Thyroid gland (tissue), 4 donors: ENCODE results near the gene TNFRSF1A. TPM values are rescaled to one million over a fixed set of nuclear protein-coding genes. Genes with fewer than 3 reads are reported as not detected.

ENCODE experiments used
- DNase-seq, 2 donors: peaks; one replicate each; pipeline ENCODE4 v3.0.0-alpha.2; 2019
- H3K27ac ChIP-seq, 3 donors: fragments of 200-600 bp; sonication (generic); 1 replicate in 2 of 3; 2 replicates in 1 of 3; pipeline ENCODE4 v1.5.1; 2016 to 2019; ENCODE audit warnings: mild to moderate bottlenecking in 1 of 3, moderate library complexity in 1 of 3
- H3K27me3 ChIP-seq: fragments of 200-600 bp; sonication (generic); one replicate; pipeline ENCODE4 v1.5.1; 2019
- H3K36me3 ChIP-seq, 2 donors: fragments of 200-600 bp; sonication (generic); one replicate each; pipeline ENCODE4 v1.5.1; 2016 to 2019
- H3K4me1 ChIP-seq, 2 donors: fragments of 200-600 bp; sonication (generic); one replicate each; pipeline ENCODE4 v1.5.1; 2017 to 2019
- H3K4me3 ChIP-seq, 3 donors: fragments of 200-600 bp; sonication (generic); replicated peaks in 1 of 3; 1 replicate in 2 of 3; 2 replicates in 1 of 3; pipeline ENCODE4 v1.5.1; 2016; ENCODE audit warnings: mild to moderate bottlenecking in 1 of 3
- H3K9me3 ChIP-seq: fragments of 200-600 bp; sonication (generic); one replicate; pipeline ENCODE4 v1.5.1; 2017
- POLR2A ChIP-seq, 2 donors: fragments of 450-650 bp; IDR thresholded peaks; one replicate each; pipeline ENCODE4 v1.6.1; 2017; ENCODE audit warnings: antibody characterized with exemption in 2 of 2, mild to moderate bottlenecking in 2 of 2, moderate library complexity in 1 of 2
- WGBS, 2 donors: methylation state at CpG; one replicate each; pipeline ENCODE4 v1.1.5; 2017; 5-methylcytosine and 5-hydroxymethylcytosine counted together
- intact Hi-C: fragments of 100-400 bp; cut with DNase I; formaldehyde crosslinking; loops from one replicate; pipeline ENCODE4 v1.15.1; 2023
- total RNA-seq, 4 donors: library from RNA; depleted of rRNA; stranded (reverse); fragments of >200 nt; gene quantifications; one replicate each; pipeline ENCODE4 v1.2.3, GENCODE V29; 2016
- TF ChIP-seq, protein P1 (sequence below), 6 experiments: fragments of 200-600 bp in 3 of 6; fragments of 450-650 bp in 3 of 6; sonication (generic) in 3 of 6; IDR thresholded peaks; one replicate each; pipeline ENCODE4 v1.5.1; 2016 to 2019; ENCODE audit warnings: antibody characterized with exemption in 6 of 6, mild to moderate bottlenecking in 2 of 6, inconsistent platforms in 1 of 6, moderate library complexity in 1 of 6

The TNFRSF1A gene
- total RNA-seq, 4 donors from 2014 or later = 131 to 185 (median 150) TPM

DNA sequence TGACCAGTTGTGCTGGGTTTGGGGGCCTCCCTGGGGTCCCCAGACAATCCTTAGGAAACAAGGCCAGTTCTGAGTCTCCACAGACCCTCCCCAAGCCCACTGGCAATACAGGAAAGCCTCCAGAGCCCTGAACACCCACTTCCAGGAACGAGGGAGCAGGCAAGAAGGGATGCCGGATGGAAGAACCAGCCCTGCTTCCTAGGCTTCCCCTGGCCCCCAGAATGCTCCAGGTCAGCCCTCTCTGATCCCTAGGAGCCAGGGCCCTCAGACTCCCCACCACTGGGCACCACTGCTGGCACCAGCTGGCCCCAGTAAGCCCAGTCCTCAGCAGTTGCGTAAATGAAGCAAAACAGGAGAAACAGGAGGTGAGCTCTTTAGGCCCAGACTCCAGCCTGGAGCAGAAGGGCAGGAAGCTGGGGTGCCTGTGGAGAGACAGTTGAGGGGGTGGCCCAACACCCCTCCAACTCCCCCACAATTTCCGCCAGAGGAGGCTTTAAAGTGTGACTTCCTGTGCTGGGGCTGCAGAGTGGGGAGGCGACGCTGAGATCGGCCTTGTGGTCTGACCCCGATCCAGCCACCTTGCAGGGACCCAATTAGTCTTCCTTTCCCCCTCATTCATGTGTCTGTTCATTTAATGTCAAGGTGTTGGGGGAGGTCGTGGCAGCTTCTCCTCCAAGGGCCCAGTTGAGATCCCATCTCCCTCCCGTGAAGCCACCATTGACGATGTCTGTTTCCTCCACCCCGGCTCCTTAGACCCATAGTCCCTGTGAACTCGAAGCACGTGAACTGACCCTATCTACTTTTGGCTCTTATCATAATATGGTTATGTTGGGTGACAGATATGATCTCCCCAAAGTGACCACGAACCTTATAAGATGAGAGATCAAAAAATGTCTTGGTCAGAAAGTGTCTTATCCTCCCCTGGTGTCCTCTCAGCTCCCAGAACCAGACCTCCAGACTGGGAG, 4.7 kb downstream of the TNFRSF1A start:
- peaks cover 52 to 67% of the 10 kb centered on the region in 2 donors for H3K4me1 ChIP-seq
- no peaks in the 10 kb centered on the region for H3K27me3 ChIP-seq
- H3K36me3 ChIP-seq = peaks cover 18 to 24% of the 10 kb centered on the region in 2 donors
- no peaks in the 10 kb centered on the region for H3K9me3 ChIP-seq
- intact Hi-C loops = loop anchor here (5.0 kb wide), 2 partner anchors 45 to 200 kb away; partner anchors contain the start of gene LTBR
- no peak for DNase-seq
- peak overlapping the region in 1 of 3 donors; percentile 95 for H3K4me3 ChIP-seq
- WGBS, 2 donors = 33% methylated on average over 14 to 15 of the region's 15 CpGs
- H3K27ac ChIP-seq = peak overlapping the region; percentile 98 to 100 (median 100)
- TF ChIP-seq POLR2A (IDR thresholded peaks at IDR 0.05) = no peak
- TF ChIP-seq, protein P1, sequence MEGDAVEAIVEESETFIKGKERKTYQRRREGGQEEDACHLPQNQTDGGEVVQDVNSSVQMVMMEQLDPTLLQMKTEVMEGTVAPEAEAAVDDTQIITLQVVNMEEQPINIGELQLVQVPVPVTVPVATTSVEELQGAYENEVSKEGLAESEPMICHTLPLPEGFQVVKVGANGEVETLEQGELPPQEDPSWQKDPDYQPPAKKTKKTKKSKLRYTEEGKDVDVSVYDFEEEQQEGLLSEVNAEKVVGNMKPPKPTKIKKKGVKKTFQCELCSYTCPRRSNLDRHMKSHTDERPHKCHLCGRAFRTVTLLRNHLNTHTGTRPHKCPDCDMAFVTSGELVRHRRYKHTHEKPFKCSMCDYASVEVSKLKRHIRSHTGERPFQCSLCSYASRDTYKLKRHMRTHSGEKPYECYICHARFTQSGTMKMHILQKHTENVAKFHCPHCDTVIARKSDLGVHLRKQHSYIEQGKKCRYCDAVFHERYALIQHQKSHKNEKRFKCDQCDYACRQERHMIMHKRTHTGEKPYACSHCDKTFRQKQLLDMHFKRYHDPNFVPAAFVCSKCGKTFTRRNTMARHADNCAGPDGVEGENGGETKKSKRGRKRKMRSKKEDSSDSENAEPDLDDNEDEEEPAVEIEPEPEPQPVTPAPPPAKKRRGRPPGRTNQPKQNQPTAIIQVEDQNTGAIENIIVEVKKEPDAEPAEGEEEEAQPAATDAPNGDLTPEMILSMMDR (IDR thresholded peaks at IDR 0.05) = no peak

DNA sequence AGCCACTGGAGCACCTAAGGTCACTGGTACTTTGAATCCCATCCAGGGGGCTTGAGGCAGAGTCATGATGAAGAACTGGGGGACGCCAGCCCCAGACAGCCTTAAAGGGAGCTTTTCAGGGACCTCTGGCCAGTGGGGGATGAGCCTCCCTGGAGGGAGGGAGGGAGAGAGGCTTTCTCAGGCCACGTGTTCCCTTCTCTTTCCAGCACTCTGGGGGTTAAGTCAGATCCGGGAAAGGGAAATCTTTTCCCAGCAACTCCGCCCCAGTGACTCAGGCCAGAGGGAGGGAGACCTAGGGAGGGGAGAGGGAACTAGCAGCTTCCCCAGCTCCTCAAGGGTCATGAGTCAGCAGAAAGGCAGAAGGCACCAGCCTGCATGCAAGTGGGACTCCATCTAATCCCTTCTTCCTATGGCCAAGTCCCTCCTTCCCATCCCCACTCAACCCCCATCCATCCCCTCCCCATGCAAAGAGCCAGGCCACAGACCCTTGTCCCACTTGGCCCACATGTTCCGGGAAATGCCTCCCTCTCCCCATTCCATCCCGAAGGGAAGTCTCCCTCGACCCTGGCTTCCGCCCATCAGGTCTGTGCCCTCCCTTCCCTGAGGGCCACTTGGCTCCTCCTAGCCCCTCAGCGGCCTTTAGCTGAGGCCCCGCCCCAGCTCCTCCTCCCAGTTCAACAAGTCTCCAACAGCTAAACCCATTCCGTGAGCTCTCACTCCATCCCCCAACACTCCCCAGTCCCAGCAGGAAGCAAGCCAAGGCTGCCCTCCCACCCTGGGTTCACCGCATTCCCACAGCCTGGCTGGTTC, 5.6 kb downstream of the TNFRSF1A start:
- H3K4me1 ChIP-seq = peaks cover 49 to 69% of the 10 kb centered on the region in 2 donors
- intact Hi-C loops = loop anchor here (5.0 kb wide), 2 partner anchors 46 to 201 kb away; partner anchors contain the start of gene LTBR

DNA sequence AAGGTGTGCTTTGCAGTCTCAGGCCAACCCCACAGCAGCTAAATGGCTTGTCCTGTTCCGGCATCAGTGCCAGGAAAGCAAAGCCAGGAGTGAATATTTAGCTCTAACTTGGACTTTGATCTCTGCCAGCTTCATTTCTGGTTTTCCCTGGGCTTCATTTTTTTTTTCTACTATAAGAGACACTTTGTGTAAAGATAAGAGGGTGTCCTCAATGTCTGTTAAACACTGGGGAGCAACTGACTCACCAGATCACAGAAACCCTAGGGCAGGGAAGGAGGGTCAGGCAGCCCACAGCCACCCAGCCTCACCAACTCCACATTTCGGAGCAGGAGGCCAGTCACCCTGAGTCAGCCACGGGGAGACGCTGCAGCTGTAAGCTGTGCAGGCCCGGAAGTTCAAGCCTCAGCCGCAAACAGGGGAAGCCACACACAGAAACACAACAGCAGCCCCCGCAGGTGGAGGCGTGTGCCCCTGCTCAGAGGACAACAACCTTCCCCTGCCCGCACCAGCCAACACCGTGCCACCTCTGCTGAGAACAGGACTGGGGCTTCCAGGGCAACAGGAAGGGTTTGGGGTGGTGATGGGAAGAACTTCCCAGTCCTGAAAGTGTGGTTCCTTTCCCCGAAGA, 6.3 kb downstream of the TNFRSF1A start:
- H3K36me3 ChIP-seq = peaks cover 32 to 39% of the 10 kb centered on the region in 2 donors

More for the DNA sequence above, 5.6 kb downstream of the TNFRSF1A start:
- Histone ChIP-seq H3K4me3 (peak overlapping the region in 1 of 3 donors; percentile 95), H3K9me3 (no peaks in the 10 kb centered on the region), H3K27ac (peak overlapping the region; percentile 98 to 100 (median 100)), H3K27me3 (no peaks in the 10 kb centered on the region), H3K36me3 (peaks cover 25 to 33% of the 10 kb centered on the region in 2 donors)
- 0 to 2% methylated on average over 11 to 12 of the region's 12 CpGs for WGBS, 2 donors
- TF ChIP-seq, protein P1 (IDR thresholded peaks at IDR 0.05) = no peak
- peak in 1 of 2 donors; percentile 90 for TF ChIP-seq POLR2A (IDR thresholded peaks at IDR 0.05)
- DNase-seq = peak; percentile 98

DNA sequence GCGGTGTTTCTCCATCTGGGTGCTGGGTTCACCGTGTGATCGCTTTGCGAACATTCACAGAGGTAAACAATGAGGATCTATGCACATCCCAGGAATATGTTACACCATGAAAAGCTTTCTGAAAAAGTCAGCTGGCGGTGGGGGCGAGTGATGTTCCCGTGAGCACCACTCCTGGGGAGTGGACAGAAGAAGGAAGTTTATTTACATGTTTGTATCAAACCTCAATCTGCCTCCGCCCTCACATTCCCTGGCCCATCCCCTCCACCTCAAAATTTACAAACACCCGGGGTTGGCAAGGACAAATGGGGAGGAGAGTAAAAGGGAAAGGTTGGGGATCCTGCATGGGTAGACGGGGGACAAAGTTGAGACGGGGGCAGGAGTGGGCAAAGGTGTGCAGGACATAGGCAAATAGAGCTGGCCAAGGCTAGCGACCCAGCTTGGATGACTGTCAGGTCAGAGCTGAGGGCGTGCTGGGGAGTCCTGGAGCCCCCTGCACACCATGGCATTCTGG, 6.9 kb downstream of the TNFRSF1A start:
- DNase-seq = no peak
- TF ChIP-seq, protein P1 (IDR thresholded peaks at IDR 0.05) = no peak
- no peak for TF ChIP-seq POLR2A (IDR thresholded peaks at IDR 0.05)
- 61 to 63% methylated on average over 13 of the region's 13 CpGs for WGBS, 2 donors
- Histone ChIP-seq H3K27me3 (no peaks in the 10 kb centered on the region), H3K9me3 (no peaks in the 10 kb centered on the region), H3K4me1 (peaks cover 49 to 78% of the 10 kb centered on the region in 2 donors), H3K27ac (peak overlapping the region; percentile 98 to 100 (median 100)), H3K36me3 (peaks cover 38 to 44% of the 10 kb centered on the region in 2 donors), H3K4me3 (peak overlapping the region in 1 of 3 donors; percentile 95)
- intact Hi-C loops = loop anchor here (5.0 kb wide), 2 partner anchors 47 to 202 kb away; partner anchors contain the start of gene LTBR

More for the DNA sequence above, 6.3 kb downstream of the TNFRSF1A start:
- DNase-seq = peak; percentile 73
- H3K4me1 ChIP-seq = peaks cover 49 to 75% of the 10 kb centered on the region in 2 donors
- TF ChIP-seq POLR2A (IDR thresholded peaks at IDR 0.05) = no peak
- TF ChIP-seq, protein P1 (IDR thresholded peaks at IDR 0.05) = peak; percentile 9 to 59 (median 48)
- peak overlapping the region in 1 of 3 donors; percentile 95 for H3K4me3 ChIP-seq
- 6 to 13% methylated on average over 6 to 8 of the region's 11 CpGs for WGBS, 2 donors
- H3K27ac ChIP-seq = peak overlapping the region; percentile 98 to 100 (median 100)
- no peaks in the 10 kb centered on the region for H3K9me3 ChIP-seq
- intact Hi-C loops = loop anchor here (5.0 kb wide), 2 partner anchors 47 to 202 kb away; partner anchors contain the start of gene LTBR
- H3K27me3 ChIP-seq = no peaks in the 10 kb centered on the region
